Osteoblast (primary cell): ENCODE measurements around the gene FBN3. TPM values are rescaled to one million over a fixed set of nuclear protein-coding genes. Genes with fewer than 3 reads are reported as not detected.

Source experiments
- DNase-seq: peaks from one replicate; pipeline ENCODE4 v3.0.0; 2011; ENCODE audit warnings: low spot score, mixed read lengths; ENCODE audit not compliant: insufficient read length; ENCODE audit errors: missing footprints
- H2AFZ ChIP-seq: 2 replicates; pipeline ENCODE4 v1.6.0; 2011; ENCODE audit warnings: mild to moderate bottlenecking, low read length
- H3K27ac ChIP-seq: 2 replicates; pipeline ENCODE4 v1.5.1; 2011; ENCODE audit warnings: mild to moderate bottlenecking, low read depth, low read length, moderate library complexity
- H3K27me3 ChIP-seq: 2 replicates; pipeline ENCODE4 v1.6.0; 2012; ENCODE audit warnings: mild to moderate bottlenecking, control low read depth, inconsistent platforms, low read length, moderate library complexity; ENCODE audit not compliant: insufficient read depth
- H3K36me3 ChIP-seq: 2 replicates; pipeline ENCODE4 v1.5.1; 2011; ENCODE audit warnings: mild to moderate bottlenecking, low read length, control low read depth, moderate library complexity; ENCODE audit not compliant: insufficient read depth
- H3K4me1 ChIP-seq: 2 replicates; pipeline ENCODE4 v1.5.1; 2011; ENCODE audit warnings: mild to moderate bottlenecking, low read length, control low read depth, moderate library complexity; ENCODE audit not compliant: insufficient read depth
- H3K4me2 ChIP-seq: 2 replicates; pipeline ENCODE4 v1.6.0; 2011; ENCODE audit warnings: mild to moderate bottlenecking, low read length; ENCODE audit not compliant: insufficient read depth
- H3K4me3 ChIP-seq: fragments of 200-600 bp; sonication (generic); 3 replicates; pipeline ENCODE4 v1.5.1; 2012; ENCODE audit warnings: mild to moderate bottlenecking, low read length, inconsistent platforms; ENCODE audit not compliant: insufficient read depth
- H3K79me2 ChIP-seq: 2 replicates; pipeline ENCODE4 v1.6.0; 2012; ENCODE audit warnings: mild to moderate bottlenecking, low read length, control low read depth, inconsistent platforms; ENCODE audit not compliant: insufficient read depth
- H3K9me3 ChIP-seq: 2 replicates; pipeline ENCODE4 v1.5.1; 2011; ENCODE audit warnings: low read depth, low read length, control low read depth
- H4K20me1 ChIP-seq: 2 replicates; pipeline ENCODE4 v1.6.0; 2012; ENCODE audit warnings: mild to moderate bottlenecking, low read length, control low read depth; ENCODE audit not compliant: insufficient read depth
- total RNA-seq: library from RNA; depleted of rRNA; stranded (reverse); fragments of >200 nt; gene quantifications from 2 replicates; pipeline ENCODE4 v1.2.3, GENCODE V29; 2012
- TF ChIP-seq, protein P1 (sequence below): IDR thresholded peaks from 2 replicates; pipeline ENCODE4 v1.5.1; 2011; ENCODE audit warnings: mild to moderate bottlenecking, low read depth, low read length, moderate library complexity; ENCODE audit errors: extremely low read depth

Gene FBN3
- total RNA-seq, 1 donor: not detected

DNA sequence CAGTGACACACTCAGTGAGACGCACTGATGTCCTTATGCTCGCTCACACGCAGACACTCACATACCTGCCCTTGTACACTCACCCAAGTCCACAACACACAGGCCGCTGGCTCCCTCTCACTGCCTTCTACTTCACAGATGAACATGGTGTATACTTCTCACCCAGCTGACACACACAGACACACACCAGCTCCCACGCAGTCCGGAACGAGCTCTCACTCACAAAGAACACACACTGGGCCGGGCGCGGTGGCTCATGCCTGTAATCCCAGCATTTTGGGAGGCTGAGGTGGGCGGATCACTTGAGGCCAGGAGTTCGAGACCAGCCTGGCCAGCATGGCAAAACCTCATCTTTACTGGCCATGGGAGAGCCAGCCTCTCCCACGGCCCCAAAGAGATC lies 65.2 kb downstream of the FBN3 start:
- H3K79me2 ChIP-seq: no peaks in the 10 kb centered on the region
- H3K27me3 ChIP-seq: no peaks in the 10 kb centered on the region
- no peaks in the 10 kb centered on the region for H4K20me1 ChIP-seq
- no peak overlapping the region for H3K4me2 ChIP-seq
- no peak overlapping the region for H2AFZ ChIP-seq
- no peak overlapping the region for H3K4me3 ChIP-seq
- no peaks in the 10 kb centered on the region for H3K36me3 ChIP-seq
- DNase-seq: no peak
- no peak overlapping the region for H3K27ac ChIP-seq
- TF ChIP-seq, protein P1, sequence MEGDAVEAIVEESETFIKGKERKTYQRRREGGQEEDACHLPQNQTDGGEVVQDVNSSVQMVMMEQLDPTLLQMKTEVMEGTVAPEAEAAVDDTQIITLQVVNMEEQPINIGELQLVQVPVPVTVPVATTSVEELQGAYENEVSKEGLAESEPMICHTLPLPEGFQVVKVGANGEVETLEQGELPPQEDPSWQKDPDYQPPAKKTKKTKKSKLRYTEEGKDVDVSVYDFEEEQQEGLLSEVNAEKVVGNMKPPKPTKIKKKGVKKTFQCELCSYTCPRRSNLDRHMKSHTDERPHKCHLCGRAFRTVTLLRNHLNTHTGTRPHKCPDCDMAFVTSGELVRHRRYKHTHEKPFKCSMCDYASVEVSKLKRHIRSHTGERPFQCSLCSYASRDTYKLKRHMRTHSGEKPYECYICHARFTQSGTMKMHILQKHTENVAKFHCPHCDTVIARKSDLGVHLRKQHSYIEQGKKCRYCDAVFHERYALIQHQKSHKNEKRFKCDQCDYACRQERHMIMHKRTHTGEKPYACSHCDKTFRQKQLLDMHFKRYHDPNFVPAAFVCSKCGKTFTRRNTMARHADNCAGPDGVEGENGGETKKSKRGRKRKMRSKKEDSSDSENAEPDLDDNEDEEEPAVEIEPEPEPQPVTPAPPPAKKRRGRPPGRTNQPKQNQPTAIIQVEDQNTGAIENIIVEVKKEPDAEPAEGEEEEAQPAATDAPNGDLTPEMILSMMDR: no peak
- H3K4me1 ChIP-seq: no peaks in the 10 kb centered on the region
- H3K9me3 ChIP-seq: no peaks in the 10 kb centered on the region

GRCh38 chr19:8083141-8083540 lies 66.3 kb downstream of the FBN3 start:
- H3K27ac ChIP-seq: no peak overlapping the region
- no peak for DNase-seq
- no peaks in the 10 kb centered on the region for H3K27me3 ChIP-seq
- no peaks in the 10 kb centered on the region for H3K9me3 ChIP-seq
- TF ChIP-seq, protein P1: no peak
- H4K20me1 ChIP-seq: no peaks in the 10 kb centered on the region
- H2AFZ ChIP-seq: no peak overlapping the region
- H3K4me1 ChIP-seq: no peaks in the 10 kb centered on the region
- H3K79me2 ChIP-seq: no peaks in the 10 kb centered on the region
- no peak overlapping the region for H3K4me3 ChIP-seq
- H3K4me2 ChIP-seq: no peak overlapping the region
- H3K36me3 ChIP-seq: no peaks in the 10 kb centered on the region

GRCh38 chr19:8081569-8082550 lies 67.5 kb downstream of the FBN3 start:
- H3K27me3 ChIP-seq: no peaks in the 10 kb centered on the region
- H2AFZ ChIP-seq: no peak overlapping the region
- no peak overlapping the region for H3K27ac ChIP-seq
- H3K4me2 ChIP-seq: no peak overlapping the region
- TF ChIP-seq, protein P1: no peak
- H3K36me3 ChIP-seq: no peaks in the 10 kb centered on the region
- no peaks in the 10 kb centered on the region for H4K20me1 ChIP-seq
- no peaks in the 10 kb centered on the region for H3K9me3 ChIP-seq
- no peaks in the 10 kb centered on the region for H3K4me1 ChIP-seq
- no peaks in the 10 kb centered on the region for H3K79me2 ChIP-seq
- H3K4me3 ChIP-seq: no peak overlapping the region
- no peak for DNase-seq

DNA sequence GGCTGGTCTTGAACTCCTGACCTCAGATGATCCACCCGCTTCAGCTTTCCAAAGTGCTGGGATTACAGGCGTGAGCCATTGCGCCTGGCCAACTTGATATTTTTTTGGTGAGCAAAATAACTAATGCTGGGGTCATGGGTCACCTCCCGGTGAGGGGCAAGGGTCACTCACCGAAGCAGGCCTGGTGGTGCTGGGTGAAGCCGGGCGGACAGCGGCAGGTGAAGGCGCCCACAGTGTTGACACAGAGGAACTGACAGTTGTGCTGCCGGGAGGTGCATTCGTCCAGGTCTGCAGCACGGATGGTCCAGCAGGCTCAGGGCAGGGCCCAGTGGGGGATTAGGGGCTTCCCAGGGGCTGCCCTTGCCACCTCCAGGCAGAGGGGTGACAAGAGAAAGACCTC lies 68.6 kb downstream of the FBN3 start:
- H2AFZ ChIP-seq: no peak overlapping the region
- TF ChIP-seq, protein P1: no peak
- no peaks in the 10 kb centered on the region for H3K9me3 ChIP-seq
- no peaks in the 10 kb centered on the region for H3K4me1 ChIP-seq
- H3K36me3 ChIP-seq: no peaks in the 10 kb centered on the region
- no peak overlapping the region for H3K27ac ChIP-seq
- no peaks in the 10 kb centered on the region for H4K20me1 ChIP-seq
- no peaks in the 10 kb centered on the region for H3K27me3 ChIP-seq
- no peak for DNase-seq
- H3K79me2 ChIP-seq: no peaks in the 10 kb centered on the region
- no peak overlapping the region for H3K4me3 ChIP-seq
- H3K4me2 ChIP-seq: no peak overlapping the region
